ENCODE measurements around the gene LENEP. TPM values are rescaled to one million over a fixed set of nuclear protein-coding genes. Genes with fewer than 3 reads are reported as not detected.
A peak's percentile ranks its signal among the peaks of the same experiment; 100 is the strongest.

LENEP gene
- total RNA-seq, 1 experiment from 2014 or later: 0.42 TPM

DNA sequence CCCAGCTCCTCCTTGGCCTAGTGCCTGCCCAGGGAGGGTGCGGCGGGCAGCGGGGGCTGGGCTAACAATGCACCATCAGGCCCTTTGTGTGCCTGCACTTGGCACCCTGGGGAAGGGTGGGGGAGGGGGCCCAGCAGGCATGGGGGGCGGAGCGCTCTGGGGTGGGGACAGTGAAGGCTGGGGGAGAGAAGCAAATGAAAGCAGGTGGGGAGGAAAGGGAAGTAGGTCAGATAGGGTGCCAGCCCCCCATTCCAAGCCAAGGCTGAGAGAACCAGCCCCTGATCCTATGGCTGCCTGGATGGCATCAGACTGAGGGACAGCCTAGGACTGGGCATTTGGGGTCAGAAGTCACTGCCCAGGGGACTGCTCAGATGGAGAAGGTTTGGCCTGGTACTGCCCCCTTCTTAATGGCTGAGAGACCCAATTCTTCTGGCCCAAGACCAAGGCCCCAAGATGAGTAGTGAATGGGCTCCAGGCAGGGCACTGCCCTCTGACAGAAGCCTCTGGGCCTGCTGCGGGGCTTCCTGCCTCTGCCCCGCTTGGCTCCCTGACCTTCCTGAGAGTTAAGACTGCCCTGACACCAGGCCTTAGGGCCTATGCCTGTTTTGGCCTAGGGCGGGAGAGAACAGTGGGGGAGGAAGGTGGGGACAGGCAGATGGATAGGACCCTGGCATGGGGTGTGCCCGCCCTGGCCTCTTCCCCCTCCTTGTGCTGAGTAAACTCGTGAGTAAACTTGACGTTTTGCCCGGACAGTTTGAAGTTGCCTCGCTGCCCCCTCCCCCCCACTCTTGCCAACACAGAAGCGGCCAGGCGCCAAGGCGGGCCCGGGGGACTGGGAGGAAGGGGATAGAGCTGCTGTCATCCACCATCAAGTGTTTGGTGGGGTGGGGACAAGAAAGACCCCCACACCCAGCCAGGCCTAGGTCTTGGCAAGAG lies 12.0 kb downstream of the LENEP start:
- peak overlapping the region in 1 of 2 experiments; percentile 98; a peak in 2 of 4 replicates for H3K4me3 ChIP-seq (replicated peaks in 1 of 2; ENCODE audit: low read depth in 1 of 2, low read length in 2 of 2)
- peaks cover 0 to 2% of the 10 kb centered on the region in 2 experiments; a peak in 2 of 4 replicates for H3K36me3 ChIP-seq (ENCODE audit: control insufficient read depth in 1 of 2, insufficient read depth in 2 of 2, low read length in 2 of 2)
- peak overlapping the region; percentile 80 for H3K4me2 ChIP-seq (ENCODE audit: low read length)
- no peak for DNase-seq (ENCODE audit: low read depth, low spot score)
- no peak for ATAC-seq
- no TSS peak for BruUV-seq (replicated peaks)
- POLR2A ChIA-PET: interaction anchor here (1.0 to 1.5 kb wide), 2 partner anchors 12 to 33 kb away, joined by 3 to 6 read pairs; no protein-coding TSS in a partner anchor
- no peaks in the 10 kb centered on the region for H3K27me3 ChIP-seq (ENCODE audit: insufficient read depth, low read length)
- TF ChIP-seq CBX3 (IDR thresholded peaks at IDR 0.05; ENCODE audit: low read depth) (no peak), JUND (IDR thresholded peaks at IDR 0.05) (no peak)
- intact Hi-C loops (cut with micrococcal nuclease): no loop called here
- RAD21 ChIA-PET (ENCODE audit: low non-redundant PET in 1 of 2, low total read pairs in 2 of 2, uncharacterized antibody in 2 of 2, unreplicated experiment in 2 of 2): no interaction called here
- H3K79me2 ChIP-seq (ENCODE audit: insufficient read depth, low read length): peaks cover 73% of the 10 kb centered on the region
- no peaks in the 10 kb centered on the region for H3K9me2 ChIP-seq (ENCODE audit: insufficient read depth)
- H4K20me1 ChIP-seq (ENCODE audit: insufficient read depth): no peaks in the 10 kb centered on the region
- peak overlapping the region; percentile 93 for H3K9ac ChIP-seq (ENCODE audit: low read length)
- no peaks in the 10 kb centered on the region for H3K9me3 ChIP-seq (ENCODE audit: control insufficient read depth in 1 of 2, insufficient read depth in 1 of 2, low read depth in 1 of 2, low read length in 2 of 2)
- H2AFZ ChIP-seq (ENCODE audit: low read depth, low read length, poor library complexity, severe bottlenecking): no peak overlapping the region
- H3K4me1 ChIP-seq (ENCODE audit: control insufficient read depth in 1 of 2, insufficient read depth in 2 of 2, low read length in 2 of 2): peaks cover 11 to 66% of the 10 kb centered on the region in 2 experiments
- CTCF ChIA-PET: interaction anchor here (2.3 kb wide), 1 partner anchor 46 kb away, joined by 7 read pairs; the partner anchor contains the start of gene ADAM15
- H3K27ac ChIP-seq (ENCODE audit: low read depth, low read length): peak overlapping the region; percentile 97; the same call in 1 of the 2 replicates

DNA sequence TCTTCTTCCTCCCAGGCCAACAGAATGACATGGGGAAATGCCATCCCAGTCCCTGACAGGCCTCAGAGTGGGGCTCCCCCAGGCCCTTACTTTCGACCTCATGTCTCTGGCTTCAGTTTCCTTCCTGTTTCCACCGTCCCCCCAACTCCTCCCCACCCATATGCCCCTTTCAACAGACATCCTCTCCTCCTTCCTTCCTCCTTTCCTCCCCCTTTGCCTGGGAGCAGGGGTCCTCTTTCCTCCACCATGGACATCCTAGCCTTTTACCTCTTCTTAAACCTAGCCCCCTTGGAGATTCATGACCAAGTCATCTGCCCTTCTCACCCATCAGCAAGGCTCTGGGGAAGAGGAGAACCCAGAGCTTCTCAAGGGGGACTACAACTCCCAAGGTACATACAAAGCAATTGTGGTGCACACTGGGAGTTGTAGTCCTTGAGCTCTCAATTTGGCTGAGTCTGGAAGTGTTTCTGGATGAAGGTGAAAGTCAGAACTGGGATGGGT lies 13.3 kb downstream of the LENEP start:
- Histone ChIP-seq H3K9me3 (ENCODE audit: control insufficient read depth in 1 of 2, insufficient read depth in 1 of 2, low read depth in 1 of 2, low read length in 2 of 2) (no peaks in the 10 kb centered on the region), H3K36me3 (ENCODE audit: control insufficient read depth in 1 of 2, insufficient read depth in 2 of 2, low read length in 2 of 2) (peaks cover 0 to 7% of the 10 kb centered on the region in 2 experiments; a peak in 2 of 4 replicates), H3K4me2 (ENCODE audit: low read length) (no peak overlapping the region), H3K27ac (ENCODE audit: low read depth, low read length) (peak overlapping the region; percentile 13; the same call in 1 of the 2 replicates), H3K79me2 (ENCODE audit: insufficient read depth, low read length) (peaks cover 86% of the 10 kb centered on the region), H3K4me3 (replicated peaks in 1 of 2; ENCODE audit: low read depth in 1 of 2, low read length in 2 of 2) (no peak overlapping the region), H3K9ac (ENCODE audit: low read length) (no peak overlapping the region), H4K20me1 (ENCODE audit: insufficient read depth) (no peaks in the 10 kb centered on the region), H3K4me1 (ENCODE audit: control insufficient read depth in 1 of 2, insufficient read depth in 2 of 2, low read length in 2 of 2) (peaks cover 18 to 69% of the 10 kb centered on the region in 2 experiments), H3K27me3 (ENCODE audit: insufficient read depth, low read length) (no peaks in the 10 kb centered on the region), H2AFZ (ENCODE audit: low read depth, low read length, poor library complexity, severe bottlenecking) (no peak overlapping the region), H3K9me2 (ENCODE audit: insufficient read depth) (no peaks in the 10 kb centered on the region)
- CTCF ChIA-PET: interaction anchor here (2.3 kb wide), 1 partner anchor 11 kb away, joined by 11 read pairs; no protein-coding TSS in a partner anchor
- RAD21 ChIA-PET (ENCODE audit: low non-redundant PET in 1 of 2, low total read pairs in 2 of 2, uncharacterized antibody in 2 of 2, unreplicated experiment in 2 of 2): no interaction called here
- no TSS peak for BruUV-seq (replicated peaks)
- no peak for DNase-seq (ENCODE audit: low read depth, low spot score)
- ATAC-seq: no peak
- POLR2A ChIA-PET: interaction anchor here (1.0 kb wide), 1 partner anchor 10 kb away, joined by 3 read pairs; no protein-coding TSS in a partner anchor
- intact Hi-C loops (cut with micrococcal nuclease): no loop called here
- TF ChIP-seq EGR1 (IDR thresholded peaks at IDR 0.05; ENCODE audit: low read depth) (no peak), SIN3A (IDR thresholded peaks at IDR 0.05; ENCODE audit: low read depth) (no peak), SP1 (IDR thresholded peaks at IDR 0.05; ENCODE audit: low read depth) (no peak), JUND (IDR thresholded peaks at IDR 0.05) (no peak), SRF (IDR thresholded peaks at IDR 0.05; ENCODE audit: low read depth) (no peak), POLR2AphosphoS5 (IDR thresholded peaks at IDR 0.05; ENCODE audit: low read depth, low read length) (no peak), FOSL1 (IDR thresholded peaks at IDR 0.05; ENCODE audit: low read depth) (no peak), EZH2 (IDR thresholded peaks at IDR 0.05) (no peak), RAD21 (IDR thresholded peaks at IDR 0.05; ENCODE audit: low read depth) (no peak), CBX3 (IDR thresholded peaks at IDR 0.05; ENCODE audit: low read depth) (no peak)
- TF ChIP-seq, protein P1, sequence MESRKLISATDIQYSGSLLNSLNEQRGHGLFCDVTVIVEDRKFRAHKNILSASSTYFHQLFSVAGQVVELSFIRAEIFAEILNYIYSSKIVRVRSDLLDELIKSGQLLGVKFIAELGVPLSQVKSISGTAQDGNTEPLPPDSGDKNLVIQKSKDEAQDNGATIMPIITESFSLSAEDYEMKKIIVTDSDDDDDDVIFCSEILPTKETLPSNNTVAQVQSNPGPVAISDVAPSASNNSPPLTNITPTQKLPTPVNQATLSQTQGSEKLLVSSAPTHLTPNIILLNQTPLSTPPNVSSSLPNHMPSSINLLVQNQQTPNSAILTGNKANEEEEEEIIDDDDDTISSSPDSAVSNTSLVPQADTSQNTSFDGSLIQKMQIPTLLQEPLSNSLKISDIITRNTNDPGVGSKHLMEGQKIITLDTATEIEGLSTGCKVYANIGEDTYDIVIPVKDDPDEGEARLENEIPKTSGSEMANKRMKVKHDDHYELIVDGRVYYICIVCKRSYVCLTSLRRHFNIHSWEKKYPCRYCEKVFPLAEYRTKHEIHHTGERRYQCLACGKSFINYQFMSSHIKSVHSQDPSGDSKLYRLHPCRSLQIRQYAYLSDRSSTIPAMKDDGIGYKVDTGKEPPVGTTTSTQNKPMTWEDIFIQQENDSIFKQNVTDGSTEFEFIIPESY (IDR thresholded peaks at IDR 0.05; ENCODE audit: extremely low read depth, insufficient replicate concordance, low read length): no peak
- TF ChIP-seq, protein P2, sequence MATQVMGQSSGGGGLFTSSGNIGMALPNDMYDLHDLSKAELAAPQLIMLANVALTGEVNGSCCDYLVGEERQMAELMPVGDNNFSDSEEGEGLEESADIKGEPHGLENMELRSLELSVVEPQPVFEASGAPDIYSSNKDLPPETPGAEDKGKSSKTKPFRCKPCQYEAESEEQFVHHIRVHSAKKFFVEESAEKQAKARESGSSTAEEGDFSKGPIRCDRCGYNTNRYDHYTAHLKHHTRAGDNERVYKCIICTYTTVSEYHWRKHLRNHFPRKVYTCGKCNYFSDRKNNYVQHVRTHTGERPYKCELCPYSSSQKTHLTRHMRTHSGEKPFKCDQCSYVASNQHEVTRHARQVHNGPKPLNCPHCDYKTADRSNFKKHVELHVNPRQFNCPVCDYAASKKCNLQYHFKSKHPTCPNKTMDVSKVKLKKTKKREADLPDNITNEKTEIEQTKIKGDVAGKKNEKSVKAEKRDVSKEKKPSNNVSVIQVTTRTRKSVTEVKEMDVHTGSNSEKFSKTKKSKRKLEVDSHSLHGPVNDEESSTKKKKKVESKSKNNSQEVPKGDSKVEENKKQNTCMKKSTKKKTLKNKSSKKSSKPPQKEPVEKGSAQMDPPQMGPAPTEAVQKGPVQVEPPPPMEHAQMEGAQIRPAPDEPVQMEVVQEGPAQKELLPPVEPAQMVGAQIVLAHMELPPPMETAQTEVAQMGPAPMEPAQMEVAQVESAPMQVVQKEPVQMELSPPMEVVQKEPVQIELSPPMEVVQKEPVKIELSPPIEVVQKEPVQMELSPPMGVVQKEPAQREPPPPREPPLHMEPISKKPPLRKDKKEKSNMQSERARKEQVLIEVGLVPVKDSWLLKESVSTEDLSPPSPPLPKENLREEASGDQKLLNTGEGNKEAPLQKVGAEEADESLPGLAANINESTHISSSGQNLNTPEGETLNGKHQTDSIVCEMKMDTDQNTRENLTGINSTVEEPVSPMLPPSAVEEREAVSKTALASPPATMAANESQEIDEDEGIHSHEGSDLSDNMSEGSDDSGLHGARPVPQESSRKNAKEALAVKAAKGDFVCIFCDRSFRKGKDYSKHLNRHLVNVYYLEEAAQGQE (IDR thresholded peaks at IDR 0.05; ENCODE audit: low read depth): no peak
- TF ChIP-seq, protein P3, sequence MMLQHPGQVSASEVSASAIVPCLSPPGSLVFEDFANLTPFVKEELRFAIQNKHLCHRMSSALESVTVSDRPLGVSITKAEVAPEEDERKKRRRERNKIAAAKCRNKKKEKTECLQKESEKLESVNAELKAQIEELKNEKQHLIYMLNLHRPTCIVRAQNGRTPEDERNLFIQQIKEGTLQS (IDR thresholded peaks at IDR 0.05): no peak

All from HCT116 (cell line).